K562 treated with DMSO at 1 percent for 24 hours (cell line): Measurements from ENCODE around the gene PTPRS. TPM values are rescaled to one million over a fixed set of nuclear protein-coding genes. Genes with fewer than 3 reads are reported as not detected.

Source experiments
- total RNA-seq: library from RNA; unstranded; fragments of 300-600 nt; gene quantifications from 2 replicates; pipeline ENCODE4 v1.2.3, GENCODE V29; 2022; ENCODE audit warnings: low read depth; ENCODE audit not compliant: insufficient read depth

PTPRS gene
- 49.9 and 50.3 TPM in 2 replicates for total RNA-seq

GRCh38 chr19:5340637-5341447 lies at the start of gene PTPRS:
Gene PTPRS, minus strand, starts transcription at chr19:5340812. Its CDS starts 54,672 bp downstream, at chr19:5286140.

Other genes starting within 250 kb of the PTPRS start
- not detected in 2 replicates for gene ZNRF4, start 114.6 kb upstream of the PTPRS start, total RNA-seq
- 0.42 and 0.93 TPM in 2 replicates for gene TINCR, start 227.1 kb upstream of the PTPRS start, total RNA-seq